ENCODE data around the gene TNFRSF17.

TNFRSF17 gene

GRCh38 chr16:12006637-12007036 is 41.6 kb downstream of the TNFRSF17 start:
- no peak for DNase-seq (ENCODE audit: low read depth)

GRCh38 chr16:12009462-12009861 is 44.5 kb downstream of the TNFRSF17 start:
- DNase-seq (ENCODE audit: low read depth), result no peak

DNA sequence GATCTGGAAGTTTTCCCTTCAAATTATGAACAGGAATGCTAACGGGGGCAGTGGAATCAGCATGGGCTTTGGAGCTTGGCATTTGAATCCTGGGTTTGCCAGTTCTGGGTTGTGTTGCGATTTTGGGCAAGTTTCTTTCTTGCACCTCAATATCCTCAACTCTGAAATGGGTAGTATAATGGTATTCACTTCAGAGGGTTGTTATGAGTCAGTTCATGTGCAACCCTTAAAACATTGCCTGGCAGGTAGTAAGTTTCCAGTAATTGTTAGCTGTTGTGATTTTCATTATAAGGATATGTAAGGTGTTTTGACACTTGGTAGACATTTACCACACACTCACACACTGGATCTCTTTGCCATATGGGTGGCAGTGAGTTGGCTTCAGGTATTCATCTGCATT is 44.9 kb downstream of the TNFRSF17 start:
- DNase-seq (ENCODE audit: low read depth), result no peak

GRCh38 chr16:12010388-12011251 is 45.6 kb downstream of the TNFRSF17 start:
- no peak for DNase-seq (ENCODE audit: low read depth)

DNA sequence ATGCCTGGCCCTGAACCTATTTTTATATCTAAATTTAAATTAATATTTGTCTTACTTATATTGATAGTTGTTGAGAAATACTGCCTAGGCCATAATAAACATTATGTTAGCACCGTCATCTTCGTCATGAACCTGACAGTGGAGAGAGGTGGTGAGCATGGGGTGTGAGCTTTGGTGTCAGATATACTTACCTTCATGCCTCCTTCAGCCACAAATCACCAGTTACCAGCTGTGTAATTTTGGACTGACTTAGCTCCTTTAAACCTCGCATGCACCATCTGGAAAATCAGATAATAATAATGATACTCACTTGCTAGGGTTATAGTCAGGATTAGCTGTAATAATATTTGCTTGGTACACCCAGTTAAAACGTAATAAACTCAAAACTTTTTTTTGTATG is 46.6 kb downstream of the TNFRSF17 start:
- no peak for DNase-seq (ENCODE audit: low read depth)

DNA sequence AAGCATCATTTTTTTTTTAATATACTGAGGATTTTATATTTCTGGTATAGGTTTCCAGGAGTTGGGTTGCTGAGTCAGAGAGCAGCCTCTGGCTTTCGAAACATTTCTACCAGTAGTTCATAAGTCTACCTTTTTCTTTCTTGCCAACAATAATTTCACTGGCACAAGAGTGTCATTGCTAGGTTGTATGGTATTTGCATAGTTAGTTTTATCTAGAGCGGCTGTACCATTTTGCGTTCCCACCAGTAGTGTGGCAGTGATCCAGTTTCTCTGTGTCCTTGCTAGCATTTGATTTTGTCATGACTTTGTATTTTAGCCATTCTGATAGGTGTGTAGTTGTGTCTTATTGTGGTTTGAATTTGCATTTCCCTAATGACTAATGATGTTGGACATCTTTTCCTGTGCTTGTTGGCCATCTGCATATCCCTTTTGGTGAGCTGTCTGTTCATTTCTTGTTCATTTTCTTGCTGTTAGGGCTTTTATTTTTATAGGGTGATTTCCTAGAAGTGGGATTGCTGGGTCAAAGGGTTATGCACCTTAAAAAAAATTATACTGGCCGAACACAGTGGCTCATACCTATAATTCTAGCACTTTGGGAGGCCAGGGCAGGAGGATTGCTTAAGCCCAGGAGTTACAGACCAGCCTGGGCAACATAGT is 51.4 kb downstream of the TNFRSF17 start:
- DNase-seq (ENCODE audit: low read depth), result no peak

GRCh38 chr16:12017558-12017957 is 52.5 kb downstream of the TNFRSF17 start:
- no peak for DNase-seq (ENCODE audit: low read depth)

All from activated gamma-delta T cell treated with anti-CD3 and anti-CD28 coated beads, Interleukin-2, amount 50 U/mL, for 16 hours (primary cell).